Measurements from ENCODE around the gene MMAB.

Gene MMAB

GRCh38 chr12:109532721-109533486 lies 40.4 kb downstream of the MMAB start:
- DNase-seq (ENCODE audit: low read depth in 2 of 2), result no peak
- H3K4me3 ChIP-seq (replicated peaks in 1 of 2; ENCODE audit: low read depth in 2 of 2, low read length in 2 of 2), result no peak overlapping the region
- no peak for TF ChIP-seq CTCF (IDR thresholded peaks at IDR 0.05; ENCODE audit: low read depth, low read length)

- no peak overlapping the region for H3K4me3 ChIP-seq (replicated peaks in 1 of 2; ENCODE audit: low read depth in 2 of 2, low read length in 2 of 2)
- TF ChIP-seq CTCF (IDR thresholded peaks at IDR 0.05; ENCODE audit: low read depth, low read length), result no peak
- DNase-seq (ENCODE audit: low read depth in 2 of 2), result no peak
Measured at GRCh38 chr12:109531411-109531810, 41.9 kb downstream of the MMAB start.

GRCh38 chr12:109529691-109530640 lies 43.3 kb downstream of the MMAB start:
- H3K4me3 ChIP-seq (replicated peaks in 1 of 2; ENCODE audit: low read depth in 2 of 2, low read length in 2 of 2), result no peak overlapping the region
- DNase-seq (ENCODE audit: low read depth in 2 of 2), result no peak
- TF ChIP-seq CTCF (IDR thresholded peaks at IDR 0.05; ENCODE audit: low read depth, low read length), result no peak

GRCh38 chr12:109527489-109528123 lies 45.7 kb downstream of the MMAB start:
- no peak overlapping the region for H3K4me3 ChIP-seq (replicated peaks in 1 of 2; ENCODE audit: low read depth in 2 of 2, low read length in 2 of 2)
- no peak for TF ChIP-seq CTCF (IDR thresholded peaks at IDR 0.05; ENCODE audit: low read depth, low read length)
- no peak for DNase-seq (ENCODE audit: low read depth in 2 of 2)

GRCh38 chr12:109525279-109525585 lies 48.1 kb downstream of the MMAB start:
- TF ChIP-seq CTCF (IDR thresholded peaks at IDR 0.05; ENCODE audit: low read depth, low read length), result no peak
- H3K4me3 ChIP-seq (replicated peaks in 1 of 2; ENCODE audit: low read depth in 2 of 2, low read length in 2 of 2), result no peak overlapping the region
- no peak for DNase-seq (ENCODE audit: low read depth in 2 of 2)

GRCh38 chr12:109524466-109525278 lies 48.6 kb downstream of the MMAB start:
- no peak overlapping the region for H3K4me3 ChIP-seq (replicated peaks in 1 of 2; ENCODE audit: low read depth in 2 of 2, low read length in 2 of 2)
- no peak for DNase-seq (ENCODE audit: low read depth in 2 of 2)
- no peak for TF ChIP-seq CTCF (IDR thresholded peaks at IDR 0.05; ENCODE audit: low read depth, low read length)

All from cardiac fibroblast (primary cell).